Upper lobe of left lung (tissue), 4 donors: ENCODE measurements around the gene MTX2.

Experiments
- CTCF ChIP-seq, 6 experiments: fragments of 450-650 bp in 4 of 6; fragments of 200-600 bp in 2 of 6; sonication (generic) in 2 of 6; IDR thresholded peaks; one replicate each; pipeline ENCODE4 v1.5.1; 2016 to 2019; ENCODE audit warnings: antibody characterized with exemption in 6 of 6
- EP300 ChIP-seq, 4 donors: sonication (generic); formaldehyde crosslinking; IDR thresholded peaks; one replicate each; pipeline ENCODE4 v1.5.1; 2017; ENCODE audit warnings: antibody characterized with exemption in 4 of 4, control low read depth in 2 of 4
- POLR2A ChIP-seq, 4 donors: fragments of 450-650 bp; IDR thresholded peaks; one replicate each; pipeline ENCODE4 v1.5.1; 2016 to 2017; ENCODE audit warnings: antibody characterized with exemption in 4 of 4, mild to moderate bottlenecking in 2 of 4

- no peak for TF ChIP-seq POLR2A (IDR thresholded peaks at IDR 0.05)
- TF ChIP-seq CTCF (IDR thresholded peaks at IDR 0.05), result no peak
- no peak for TF ChIP-seq EP300 (IDR thresholded peaks at IDR 0.05)
Measured at GRCh38 chr2:176380341-176380740, 111.1 kb downstream of the MTX2 start.
